Measurements from ENCODE around the gene LRIF1.

DNA sequence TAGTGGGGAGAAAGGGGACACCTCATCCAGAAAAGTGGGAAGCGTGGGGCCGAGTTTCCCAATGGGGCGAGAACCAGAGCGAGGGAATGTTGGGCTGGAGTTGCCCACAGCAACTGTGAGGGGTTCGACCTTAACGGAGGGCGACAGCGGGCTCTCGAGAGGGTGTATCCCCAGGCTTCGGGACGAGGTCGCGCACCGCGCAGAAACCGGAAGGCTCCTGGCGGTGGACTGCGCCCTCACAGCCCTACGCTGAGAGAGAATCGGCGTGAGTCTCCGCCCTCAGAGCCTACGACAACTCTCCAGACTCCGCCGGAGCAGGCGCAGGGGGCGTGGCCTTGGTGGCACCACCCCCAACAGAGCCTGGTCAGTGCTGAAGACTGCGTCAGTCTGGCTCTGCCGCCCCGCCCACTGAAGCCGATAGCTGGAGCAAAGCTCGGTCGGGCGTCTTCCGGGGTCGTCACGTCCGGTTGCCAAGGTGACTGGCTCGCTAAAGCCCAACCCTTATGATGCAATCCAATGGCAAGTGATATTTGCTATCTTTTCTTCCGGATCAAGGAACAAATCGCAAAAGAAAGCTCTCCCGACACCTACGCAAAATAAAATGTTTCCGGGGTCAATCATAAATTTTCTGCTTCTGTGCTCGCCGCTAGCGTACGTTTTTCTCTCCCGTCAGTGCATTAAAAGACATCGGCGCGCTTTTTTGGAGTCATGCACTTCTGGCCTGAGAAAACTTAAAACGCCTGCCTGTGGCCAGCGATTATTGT lies at the start of gene LRIF1:
- TF ChIP-seq, protein P1, sequence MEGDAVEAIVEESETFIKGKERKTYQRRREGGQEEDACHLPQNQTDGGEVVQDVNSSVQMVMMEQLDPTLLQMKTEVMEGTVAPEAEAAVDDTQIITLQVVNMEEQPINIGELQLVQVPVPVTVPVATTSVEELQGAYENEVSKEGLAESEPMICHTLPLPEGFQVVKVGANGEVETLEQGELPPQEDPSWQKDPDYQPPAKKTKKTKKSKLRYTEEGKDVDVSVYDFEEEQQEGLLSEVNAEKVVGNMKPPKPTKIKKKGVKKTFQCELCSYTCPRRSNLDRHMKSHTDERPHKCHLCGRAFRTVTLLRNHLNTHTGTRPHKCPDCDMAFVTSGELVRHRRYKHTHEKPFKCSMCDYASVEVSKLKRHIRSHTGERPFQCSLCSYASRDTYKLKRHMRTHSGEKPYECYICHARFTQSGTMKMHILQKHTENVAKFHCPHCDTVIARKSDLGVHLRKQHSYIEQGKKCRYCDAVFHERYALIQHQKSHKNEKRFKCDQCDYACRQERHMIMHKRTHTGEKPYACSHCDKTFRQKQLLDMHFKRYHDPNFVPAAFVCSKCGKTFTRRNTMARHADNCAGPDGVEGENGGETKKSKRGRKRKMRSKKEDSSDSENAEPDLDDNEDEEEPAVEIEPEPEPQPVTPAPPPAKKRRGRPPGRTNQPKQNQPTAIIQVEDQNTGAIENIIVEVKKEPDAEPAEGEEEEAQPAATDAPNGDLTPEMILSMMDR (IDR thresholded peaks at IDR 0.05), result peak; percentile 17 to 63 (median 30)
- peak; percentile 96 for TF ChIP-seq POLR2A (IDR thresholded peaks at IDR 0.05)
